ENCODE results near the gene DNAJC8. TPM values are rescaled to one million over a fixed set of nuclear protein-coding genes. Genes with fewer than 3 reads are reported as not detected.

DNAJC8 gene
- total and polyA plus RNA-seq, 2 of the 8 experiments (the other 6 are each of a cell fraction or from before 2014, with no cell fraction given), result 116 to 134 TPM

GRCh38 chr1:28163496-28164161 is 69.2 kb downstream of the DNAJC8 start:
- DNase-seq (ENCODE audit: low read depth in 1 of 2, low spot score in 2 of 2), result no peak
- CTCF ChIA-PET (ENCODE audit: partially characterized antibody), result interaction anchor here (1.0 to 2.7 kb wide), 4 partner anchors 15 to 72 kb away, joined by 3 to 8 read pairs (median 6); no protein-coding TSS in a partner anchor
- no peaks in the 10 kb centered on the region for H3K9me3 ChIP-seq (ENCODE audit: insufficient read depth in 2 of 2, low read depth in 1 of 2, low read length in 1 of 2)
- H2BK120ac ChIP-seq (replicated peaks; ENCODE audit: low read depth, low read length), result no peak overlapping the region
- no peak overlapping the region for H4K91ac ChIP-seq (replicated peaks; ENCODE audit: insufficient read length, low read length)
- H3K56ac ChIP-seq (replicated peaks; ENCODE audit: insufficient read length, low read depth, low read length), result no peak overlapping the region
- no peaks in the 10 kb centered on the region for H3K27me3 ChIP-seq (replicated peaks in 1 of 4; ENCODE audit: control insufficient read depth in 3 of 4, extremely low read depth in 1 of 4, insufficient read depth in 3 of 4, low read length in 3 of 4)
- H2BK5ac ChIP-seq (ENCODE audit: low read depth, low read length), result no peak overlapping the region
- no peaks in the 10 kb centered on the region for H3K79me1 ChIP-seq (ENCODE audit: low read depth, low read length)
- POLR2A ChIA-PET (ENCODE audit: partially characterized antibody), result interaction anchor here (0.6 to 1.7 kb wide), 4 partner anchors 11 to 95 kb away, joined by 3 to 5 read pairs (median 4); partner anchors contain the start of gene SESN2
- no peak overlapping the region for H4K8ac ChIP-seq (ENCODE audit: extremely low read depth, insufficient read depth, low read length)
- no peak overlapping the region for H4K5ac ChIP-seq (ENCODE audit: insufficient read length, low read depth, low read length)
- H4K20me1 ChIP-seq (replicated peaks in 1 of 2; ENCODE audit: control insufficient read depth in 1 of 2, insufficient read depth in 2 of 2, low read length in 2 of 2), result no peaks in the 10 kb centered on the region
- H3K36me3 ChIP-seq (ENCODE audit: control insufficient read depth in 2 of 4, insufficient read depth in 4 of 4, low read length in 3 of 4), result no peaks in the 10 kb centered on the region
- no peak overlapping the region for H3K18ac ChIP-seq (ENCODE audit: extremely low read depth, low read length)
- no peak overlapping the region for H2BK12ac ChIP-seq (ENCODE audit: low read depth, low read length)
- H3K9ac ChIP-seq (replicated peaks in 1 of 4; ENCODE audit: extremely low read depth in 1 of 4, low read depth in 3 of 4, low read length in 3 of 4), result no peak overlapping the region
- no peak overlapping the region for H3K4me3 ChIP-seq (ENCODE audit: extremely low read depth in 1 of 4, insufficient read depth in 2 of 4, low read depth in 3 of 4, low read length in 4 of 4)
- no peak overlapping the region for H3K14ac ChIP-seq (ENCODE audit: insufficient read length)
- no peak overlapping the region for H2BK15ac ChIP-seq (ENCODE audit: low read length)
- H2BK20ac ChIP-seq (ENCODE audit: low read length), result no peak overlapping the region
- H2AK5ac ChIP-seq (ENCODE audit: low read depth, low read length), result no peak overlapping the region
- WGBS, 2 experiments (ENCODE audit: extremely low coverage in 1 of 2, insufficient coverage in 1 of 2, insufficient read length in 1 of 2, insufficient replicate concordance in 2 of 2, low coverage in 1 of 2, low lambda C conversion rate in 2 of 2, missing lambda C conversion rate in 1 of 2), result 90% methylated on average over 4 of the region's 4 CpGs; no CpG with 5 or more reads in 1 of the 2 experiments
- no peaks in the 10 kb centered on the region for H3K4me1 ChIP-seq (replicated peaks in 1 of 4; ENCODE audit: control insufficient read depth in 3 of 4, insufficient read depth in 4 of 4, low read length in 3 of 4)
- H3K27ac ChIP-seq (ENCODE audit: low read depth, low read length), result no peak overlapping the region
- H2AFZ ChIP-seq (ENCODE audit: low read length), result no peak overlapping the region
- H3K4ac ChIP-seq (replicated peaks; ENCODE audit: insufficient read length, low read depth, low read length), result no peak overlapping the region
- FAIRE-seq, result no peak
- H3K23me2 ChIP-seq (ENCODE audit: low read depth, low read length), result no peaks in the 10 kb centered on the region
- no peak overlapping the region for H3K23ac ChIP-seq (ENCODE audit: insufficient read length)
- no peak overlapping the region for H3K4me2 ChIP-seq (ENCODE audit: insufficient read depth in 1 of 2, low read depth in 2 of 2, low read length in 2 of 2)
- H3K79me2 ChIP-seq (ENCODE audit: control insufficient read depth in 1 of 2, insufficient read depth in 2 of 2, low read length in 2 of 2), result no peaks in the 10 kb centered on the region
- TF ChIP-seq SRF (IDR thresholded peaks at IDR 0.05; ENCODE audit: low read depth, low read length) (no peak), RNF2 (IDR thresholded peaks at IDR 0.05; ENCODE audit: borderline replicate concordance, low read depth, low read length, missing control alignments, poor library complexity, severe bottlenecking) (no peak), CTBP2 (IDR thresholded peaks at IDR 0.05; ENCODE audit: borderline replicate concordance, insufficient read depth, insufficient read length, low read length) (no peak), FOSL1 (IDR thresholded peaks at IDR 0.05; ENCODE audit: insufficient read depth, low read depth, low read length) (no peak), HDAC2 (IDR thresholded peaks at IDR 0.05; ENCODE audit: borderline replicate concordance in 1 of 2, low read depth in 2 of 2, low read length in 2 of 2) (no peak), SAP30 (IDR thresholded peaks at IDR 0.05; ENCODE audit: insufficient read depth, insufficient replicate concordance, low read length) (no peak), CBX5 (IDR thresholded peaks at IDR 0.05; ENCODE audit: low read depth, low read length) (no peak), E2F6 (IDR thresholded peaks at IDR 0.05) (no peak), HDAC6 (IDR thresholded peaks at IDR 0.05; ENCODE audit: low read depth, low read length) (no peak), SIX5 (IDR thresholded peaks at IDR 0.05; ENCODE audit: low read depth, low read length) (no peak), CREB1 (IDR thresholded peaks at IDR 0.05) (no peak), ASH2L (IDR thresholded peaks at IDR 0.05; ENCODE audit: low read length) (no peak)
